Measurements from ENCODE around the gene ACHE.
"Not testable (repeated sequence)": the region's sequence is repeated elsewhere in the genome, so short reads cannot be mapped to it uniquely, and the experiment has no call there.

Gene ACHE

DNA sequence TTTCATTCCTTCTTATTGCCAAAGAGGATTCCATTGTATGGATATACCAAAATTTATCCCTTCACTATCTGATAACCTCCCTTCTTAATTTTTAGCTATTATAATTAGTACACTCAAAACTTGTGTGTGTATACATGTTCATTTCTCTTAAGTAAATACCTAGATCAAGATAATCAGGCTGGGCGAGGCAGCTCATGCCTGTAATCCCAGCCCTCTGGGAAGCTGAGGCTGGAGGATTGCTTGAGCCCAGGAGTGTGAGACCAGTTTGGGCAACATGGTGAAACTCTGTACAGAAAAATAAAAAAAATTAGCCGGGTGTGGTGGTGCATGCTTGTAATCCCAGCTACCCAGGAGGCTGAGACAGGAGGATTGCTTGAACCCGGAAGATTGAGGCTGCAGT, 15.8 kb upstream of the ACHE start:
- no peak for TF ChIP-seq ZC3H10 (CRISPR knock-in tag; IDR thresholded peaks at IDR 0.05)
- TF ChIP-seq ESRRG (CRISPR knock-in tag; IDR thresholded peaks at IDR 0.05) = no peak
- no peak for TF ChIP-seq OSR1 (CRISPR knock-in tag; IDR thresholded peaks at IDR 0.05)
- no peak for TF ChIP-seq RARB (CRISPR knock-in tag; IDR thresholded peaks at IDR 0.05)
- TF ChIP-seq ZFP3 (CRISPR knock-in tag; IDR thresholded peaks at IDR 0.05) = no peak
- no peak for TF ChIP-seq SNAI2 (CRISPR knock-in tag; IDR thresholded peaks at IDR 0.05)
- TF ChIP-seq, protein P1, sequence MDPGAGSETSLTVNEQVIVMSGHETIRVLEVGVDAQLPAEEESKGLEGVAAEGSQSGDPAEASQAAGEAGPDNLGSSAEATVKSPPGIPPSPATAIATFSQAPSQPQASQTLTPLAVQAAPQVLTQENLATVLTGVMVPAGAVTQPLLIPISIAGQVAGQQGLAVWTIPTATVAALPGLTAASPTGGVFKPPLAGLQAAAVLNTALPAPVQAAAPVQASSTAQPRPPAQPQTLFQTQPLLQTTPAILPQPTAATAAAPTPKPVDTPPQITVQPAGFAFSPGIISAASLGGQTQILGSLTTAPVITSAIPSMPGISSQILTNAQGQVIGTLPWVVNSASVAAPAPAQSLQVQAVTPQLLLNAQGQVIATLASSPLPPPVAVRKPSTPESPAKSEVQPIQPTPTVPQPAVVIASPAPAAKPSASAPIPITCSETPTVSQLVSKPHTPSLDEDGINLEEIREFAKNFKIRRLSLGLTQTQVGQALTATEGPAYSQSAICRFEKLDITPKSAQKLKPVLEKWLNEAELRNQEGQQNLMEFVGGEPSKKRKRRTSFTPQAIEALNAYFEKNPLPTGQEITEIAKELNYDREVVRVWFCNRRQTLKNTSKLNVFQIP (CRISPR knock-in tag; IDR thresholded peaks at IDR 0.05; ENCODE audit: borderline replicate concordance, low read depth) = no peak
- TF ChIP-seq PPARA (CRISPR knock-in tag; IDR thresholded peaks at IDR 0.05; ENCODE audit: borderline replicate concordance) = no peak
- TF ChIP-seq, protein P2, sequence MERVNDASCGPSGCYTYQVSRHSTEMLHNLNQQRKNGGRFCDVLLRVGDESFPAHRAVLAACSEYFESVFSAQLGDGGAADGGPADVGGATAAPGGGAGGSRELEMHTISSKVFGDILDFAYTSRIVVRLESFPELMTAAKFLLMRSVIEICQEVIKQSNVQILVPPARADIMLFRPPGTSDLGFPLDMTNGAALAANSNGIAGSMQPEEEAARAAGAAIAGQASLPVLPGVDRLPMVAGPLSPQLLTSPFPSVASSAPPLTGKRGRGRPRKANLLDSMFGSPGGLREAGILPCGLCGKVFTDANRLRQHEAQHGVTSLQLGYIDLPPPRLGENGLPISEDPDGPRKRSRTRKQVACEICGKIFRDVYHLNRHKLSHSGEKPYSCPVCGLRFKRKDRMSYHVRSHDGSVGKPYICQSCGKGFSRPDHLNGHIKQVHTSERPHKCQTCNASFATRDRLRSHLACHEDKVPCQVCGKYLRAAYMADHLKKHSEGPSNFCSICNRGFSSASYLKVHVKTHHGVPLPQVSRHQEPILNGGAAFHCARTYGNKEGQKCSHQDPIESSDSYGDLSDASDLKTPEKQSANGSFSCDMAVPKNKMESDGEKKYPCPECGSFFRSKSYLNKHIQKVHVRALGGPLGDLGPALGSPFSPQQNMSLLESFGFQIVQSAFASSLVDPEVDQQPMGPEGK (CRISPR knock-in tag; IDR thresholded peaks at IDR 0.05; ENCODE audit: borderline replicate concordance) = no peak
- TF ChIP-seq, protein P3, sequence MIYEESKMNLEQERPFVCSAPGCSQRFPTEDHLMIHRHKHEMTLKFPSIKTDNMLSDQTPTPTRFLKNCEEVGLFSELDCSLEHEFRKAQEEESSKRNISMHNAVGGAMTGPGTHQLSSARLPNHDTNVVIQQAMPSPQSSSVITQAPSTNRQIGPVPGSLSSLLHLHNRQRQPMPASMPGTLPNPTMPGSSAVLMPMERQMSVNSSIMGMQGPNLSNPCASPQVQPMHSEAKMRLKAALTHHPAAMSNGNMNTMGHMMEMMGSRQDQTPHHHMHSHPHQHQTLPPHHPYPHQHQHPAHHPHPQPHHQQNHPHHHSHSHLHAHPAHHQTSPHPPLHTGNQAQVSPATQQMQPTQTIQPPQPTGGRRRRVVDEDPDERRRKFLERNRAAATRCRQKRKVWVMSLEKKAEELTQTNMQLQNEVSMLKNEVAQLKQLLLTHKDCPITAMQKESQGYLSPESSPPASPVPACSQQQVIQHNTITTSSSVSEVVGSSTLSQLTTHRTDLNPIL (CRISPR knock-in tag; IDR thresholded peaks at IDR 0.05; ENCODE audit: low read depth) = no peak
- TF ChIP-seq ZNF8 (CRISPR knock-in tag; IDR thresholded peaks at IDR 0.05) = no peak
- no peak for TF ChIP-seq TOX (CRISPR knock-in tag; IDR thresholded peaks at IDR 0.05; ENCODE audit: borderline replicate concordance)
- no peak for TF ChIP-seq ZNF565 (CRISPR knock-in tag; conservative IDR thresholded peaks at IDR 0.05; ENCODE audit: low read depth)
- no peak for ATAC-seq

DNA sequence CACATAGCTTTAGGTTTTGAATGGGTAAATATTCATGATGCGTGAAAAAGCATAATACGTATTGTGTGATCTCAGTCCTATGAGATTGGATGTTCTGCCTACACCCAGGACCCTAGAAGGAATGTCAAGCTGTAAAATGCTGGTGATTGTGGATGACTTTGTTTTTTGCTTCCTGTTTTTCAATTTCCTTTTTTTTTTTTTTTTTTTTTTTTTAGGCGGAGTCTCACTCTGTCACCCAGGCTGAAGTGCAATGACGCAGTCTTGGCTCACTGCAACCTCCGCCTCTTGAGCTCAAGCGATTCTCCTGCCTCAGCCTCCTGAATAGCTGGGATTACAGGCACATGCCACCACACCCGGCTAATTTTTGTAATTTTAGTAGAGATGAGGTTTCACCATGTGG, 14.8 kb upstream of the ACHE start:
- not testable (repeated sequence) for ATAC-seq

DNA sequence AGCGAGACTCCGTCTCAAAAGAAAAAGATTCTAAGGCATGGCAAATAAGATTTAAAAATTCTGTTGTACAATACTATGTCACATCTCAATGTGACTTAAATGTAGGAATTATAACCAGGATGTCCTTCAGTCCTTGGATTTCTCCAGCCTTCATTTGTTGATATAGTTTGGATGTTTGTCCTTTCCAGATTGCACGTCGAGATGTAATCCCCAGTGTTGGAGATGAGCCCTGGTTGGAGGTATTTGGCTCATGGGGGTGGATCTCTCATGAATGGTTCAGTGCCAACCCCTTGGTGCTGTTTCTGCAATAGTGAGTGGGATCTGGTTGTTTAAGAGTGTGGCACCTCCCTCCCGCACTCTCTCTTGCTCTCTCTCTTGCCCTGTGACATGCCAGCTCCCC, 12.8 kb upstream of the ACHE start:
- TF ChIP-seq PPARA (CRISPR knock-in tag; IDR thresholded peaks at IDR 0.05; ENCODE audit: borderline replicate concordance) = no peak
- no peak for TF ChIP-seq ZNF565 (CRISPR knock-in tag; conservative IDR thresholded peaks at IDR 0.05; ENCODE audit: low read depth)
- TF ChIP-seq ARNTL (CRISPR knock-in tag; IDR thresholded peaks at IDR 0.05; ENCODE audit: borderline replicate concordance, low read depth) = no peak
- no peak for TF ChIP-seq TOX (CRISPR knock-in tag; IDR thresholded peaks at IDR 0.05; ENCODE audit: borderline replicate concordance)
- TF ChIP-seq CSDC2 (CRISPR knock-in tag; IDR thresholded peaks at IDR 0.05) = no peak
- no peak for TF ChIP-seq ZC3H10 (CRISPR knock-in tag; IDR thresholded peaks at IDR 0.05)
- TF ChIP-seq RARB (CRISPR knock-in tag; IDR thresholded peaks at IDR 0.05) = no peak
- TF ChIP-seq, protein P2 (CRISPR knock-in tag; IDR thresholded peaks at IDR 0.05; ENCODE audit: borderline replicate concordance) = no peak
- no peak for TF ChIP-seq ESRRG (CRISPR knock-in tag; IDR thresholded peaks at IDR 0.05)
- TF ChIP-seq ZNF70 (CRISPR knock-in tag; IDR thresholded peaks at IDR 0.05) = no peak
- no peak for TF ChIP-seq BACH2 (CRISPR knock-in tag; IDR thresholded peaks at IDR 0.05; ENCODE audit: borderline replicate concordance)
- no peak for TF ChIP-seq OSR1 (CRISPR knock-in tag; IDR thresholded peaks at IDR 0.05)
- TF ChIP-seq TCF4 (CRISPR knock-in tag; IDR thresholded peaks at IDR 0.05; ENCODE audit: borderline replicate concordance) = no peak
- TF ChIP-seq, protein P4, sequence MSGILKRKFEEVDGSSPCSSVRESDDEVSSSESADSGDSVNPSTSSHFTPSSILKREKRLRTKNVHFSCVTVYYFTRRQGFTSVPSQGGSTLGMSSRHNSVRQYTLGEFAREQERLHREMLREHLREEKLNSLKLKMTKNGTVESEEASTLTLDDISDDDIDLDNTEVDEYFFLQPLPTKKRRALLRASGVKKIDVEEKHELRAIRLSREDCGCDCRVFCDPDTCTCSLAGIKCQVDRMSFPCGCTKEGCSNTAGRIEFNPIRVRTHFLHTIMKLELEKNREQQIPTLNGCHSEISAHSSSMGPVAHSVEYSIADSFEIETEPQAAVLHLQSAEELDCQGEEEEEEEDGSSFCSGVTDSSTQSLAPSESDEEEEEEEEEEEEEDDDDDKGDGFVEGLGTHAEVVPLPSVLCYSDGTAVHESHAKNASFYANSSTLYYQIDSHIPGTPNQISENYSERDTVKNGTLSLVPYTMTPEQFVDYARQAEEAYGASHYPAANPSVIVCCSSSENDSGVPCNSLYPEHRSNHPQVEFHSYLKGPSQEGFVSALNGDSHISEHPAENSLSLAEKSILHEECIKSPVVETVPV (CRISPR knock-in tag; IDR thresholded peaks at IDR 0.05) = no peak
- no peak for ATAC-seq

DNA sequence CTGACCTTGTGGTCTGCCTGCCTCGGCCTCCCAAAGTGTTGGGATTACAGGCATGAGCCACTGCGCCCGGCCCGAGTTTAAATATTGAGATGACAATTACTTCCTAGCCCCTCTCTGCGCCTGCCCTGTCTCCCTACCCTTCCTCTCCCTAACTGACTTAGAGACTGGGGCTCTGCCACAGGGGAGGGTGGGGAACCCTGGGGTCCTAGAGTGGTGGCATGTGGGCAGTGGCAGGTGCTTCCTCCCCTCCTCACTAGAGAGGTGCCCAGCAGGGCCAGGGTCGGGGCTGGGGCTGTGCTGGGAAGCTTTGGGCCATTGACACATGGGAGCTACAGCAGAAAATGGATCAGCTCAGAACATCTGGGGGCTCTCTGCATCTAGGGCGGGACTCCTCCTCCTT, 7.0 kb upstream of the ACHE start:
- ATAC-seq = no peak
- no peak for TF ChIP-seq TOX (CRISPR knock-in tag; IDR thresholded peaks at IDR 0.05; ENCODE audit: borderline replicate concordance)
- TF ChIP-seq BACH2 (CRISPR knock-in tag; IDR thresholded peaks at IDR 0.05; ENCODE audit: borderline replicate concordance) = no peak
- TF ChIP-seq, protein P5, sequence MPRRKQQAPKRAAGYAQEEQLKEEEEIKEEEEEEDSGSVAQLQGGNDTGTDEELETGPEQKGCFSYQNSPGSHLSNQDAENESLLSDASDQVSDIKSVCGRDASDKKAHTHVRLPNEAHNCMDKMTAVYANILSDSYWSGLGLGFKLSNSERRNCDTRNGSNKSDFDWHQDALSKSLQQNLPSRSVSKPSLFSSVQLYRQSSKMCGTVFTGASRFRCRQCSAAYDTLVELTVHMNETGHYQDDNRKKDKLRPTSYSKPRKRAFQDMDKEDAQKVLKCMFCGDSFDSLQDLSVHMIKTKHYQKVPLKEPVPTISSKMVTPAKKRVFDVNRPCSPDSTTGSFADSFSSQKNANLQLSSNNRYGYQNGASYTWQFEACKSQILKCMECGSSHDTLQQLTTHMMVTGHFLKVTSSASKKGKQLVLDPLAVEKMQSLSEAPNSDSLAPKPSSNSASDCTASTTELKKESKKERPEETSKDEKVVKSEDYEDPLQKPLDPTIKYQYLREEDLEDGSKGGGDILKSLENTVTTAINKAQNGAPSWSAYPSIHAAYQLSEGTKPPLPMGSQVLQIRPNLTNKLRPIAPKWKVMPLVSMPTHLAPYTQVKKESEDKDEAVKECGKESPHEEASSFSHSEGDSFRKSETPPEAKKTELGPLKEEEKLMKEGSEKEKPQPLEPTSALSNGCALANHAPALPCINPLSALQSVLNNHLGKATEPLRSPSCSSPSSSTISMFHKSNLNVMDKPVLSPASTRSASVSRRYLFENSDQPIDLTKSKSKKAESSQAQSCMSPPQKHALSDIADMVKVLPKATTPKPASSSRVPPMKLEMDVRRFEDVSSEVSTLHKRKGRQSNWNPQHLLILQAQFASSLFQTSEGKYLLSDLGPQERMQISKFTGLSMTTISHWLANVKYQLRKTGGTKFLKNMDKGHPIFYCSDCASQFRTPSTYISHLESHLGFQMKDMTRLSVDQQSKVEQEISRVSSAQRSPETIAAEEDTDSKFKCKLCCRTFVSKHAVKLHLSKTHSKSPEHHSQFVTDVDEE (CRISPR knock-in tag; IDR thresholded peaks at IDR 0.05) = no peak
- TF ChIP-seq ESRRG (CRISPR knock-in tag; IDR thresholded peaks at IDR 0.05) = no peak
- TF ChIP-seq ZC3H10 (CRISPR knock-in tag; IDR thresholded peaks at IDR 0.05) = no peak
- no peak for TF ChIP-seq ZNF70 (CRISPR knock-in tag; IDR thresholded peaks at IDR 0.05)
- TF ChIP-seq RARB (CRISPR knock-in tag; IDR thresholded peaks at IDR 0.05) = no peak
- no peak for TF ChIP-seq ZFP30 (CRISPR knock-in tag; IDR thresholded peaks at IDR 0.05)
- TF ChIP-seq, protein P1 (CRISPR knock-in tag; IDR thresholded peaks at IDR 0.05; ENCODE audit: borderline replicate concordance, low read depth) = no peak

All from SK-N-SH treated with all-trans-retinoic acid at 6 μM for 48 hours (cell line).